ENCODE measurements around the gene OCEL1.

The OCEL1 gene

DNA sequence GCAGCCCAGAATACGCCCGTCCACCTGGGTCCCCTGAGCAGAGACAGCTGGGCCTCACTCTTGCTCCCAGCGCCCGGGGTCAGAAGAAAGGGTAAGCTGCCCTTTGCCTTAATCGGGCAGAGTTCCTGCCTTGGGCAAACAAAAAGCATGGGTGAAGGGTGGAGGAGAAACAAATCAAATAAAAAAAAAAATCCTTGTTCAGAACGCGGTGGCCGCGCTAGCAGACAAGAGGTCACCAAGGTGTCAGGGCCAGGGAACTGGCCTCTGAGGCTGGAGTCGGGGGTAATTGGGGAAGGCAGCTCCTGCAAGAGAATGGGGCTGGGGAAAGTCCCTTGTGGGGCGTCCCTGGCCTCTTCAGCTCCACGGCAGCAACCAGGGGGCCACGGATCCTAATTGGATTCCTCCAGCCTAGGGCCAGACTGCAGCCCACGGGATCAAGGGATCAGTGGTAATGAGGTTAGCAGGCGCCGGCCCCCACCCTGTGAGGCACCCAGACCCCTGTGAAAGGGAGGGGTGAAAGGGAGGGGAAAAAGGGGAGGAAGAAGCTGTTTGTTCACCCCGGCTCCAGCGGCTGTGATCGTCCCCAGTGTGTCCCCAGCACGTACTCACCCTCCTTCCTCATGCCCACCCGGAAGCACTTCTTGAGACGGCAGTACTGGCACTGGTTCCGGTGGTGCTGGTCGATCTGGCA, 14.2 kb downstream of the OCEL1 start:
- no peak for DNase-seq (ENCODE audit: low read depth in 2 of 2)
- TF ChIP-seq, protein P1, sequence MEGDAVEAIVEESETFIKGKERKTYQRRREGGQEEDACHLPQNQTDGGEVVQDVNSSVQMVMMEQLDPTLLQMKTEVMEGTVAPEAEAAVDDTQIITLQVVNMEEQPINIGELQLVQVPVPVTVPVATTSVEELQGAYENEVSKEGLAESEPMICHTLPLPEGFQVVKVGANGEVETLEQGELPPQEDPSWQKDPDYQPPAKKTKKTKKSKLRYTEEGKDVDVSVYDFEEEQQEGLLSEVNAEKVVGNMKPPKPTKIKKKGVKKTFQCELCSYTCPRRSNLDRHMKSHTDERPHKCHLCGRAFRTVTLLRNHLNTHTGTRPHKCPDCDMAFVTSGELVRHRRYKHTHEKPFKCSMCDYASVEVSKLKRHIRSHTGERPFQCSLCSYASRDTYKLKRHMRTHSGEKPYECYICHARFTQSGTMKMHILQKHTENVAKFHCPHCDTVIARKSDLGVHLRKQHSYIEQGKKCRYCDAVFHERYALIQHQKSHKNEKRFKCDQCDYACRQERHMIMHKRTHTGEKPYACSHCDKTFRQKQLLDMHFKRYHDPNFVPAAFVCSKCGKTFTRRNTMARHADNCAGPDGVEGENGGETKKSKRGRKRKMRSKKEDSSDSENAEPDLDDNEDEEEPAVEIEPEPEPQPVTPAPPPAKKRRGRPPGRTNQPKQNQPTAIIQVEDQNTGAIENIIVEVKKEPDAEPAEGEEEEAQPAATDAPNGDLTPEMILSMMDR (IDR thresholded peaks at IDR 0.05; ENCODE audit: low read depth, low read length) = no peak

DNA sequence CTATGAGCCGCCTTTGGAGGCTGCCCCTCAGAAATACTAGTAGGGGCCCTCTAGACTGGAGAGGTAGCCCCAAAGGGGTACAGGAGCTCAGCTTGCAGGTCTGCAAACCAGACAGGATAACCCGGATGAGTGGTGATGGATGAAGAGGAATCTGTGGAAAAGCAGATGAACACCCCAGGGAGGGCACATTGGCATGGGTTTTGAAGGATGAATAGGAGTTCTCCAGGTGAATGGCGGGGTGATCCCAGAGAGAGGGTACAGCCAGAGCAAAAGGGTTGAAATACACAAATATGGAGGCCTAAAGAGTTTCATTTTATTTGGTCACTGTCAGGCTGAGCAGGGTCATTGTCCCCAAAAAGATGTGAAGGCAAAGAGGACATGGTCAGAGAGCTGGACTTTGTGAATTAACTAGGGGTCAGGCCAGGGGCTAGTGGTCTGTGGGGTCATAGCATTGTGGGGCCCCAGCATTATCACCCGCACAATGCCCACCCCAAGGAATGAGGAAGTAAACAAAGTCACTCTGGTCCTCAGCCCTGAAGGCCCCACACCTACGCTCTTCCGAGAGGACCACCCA, 14.9 kb downstream of the OCEL1 start:
- TF ChIP-seq, protein P1 (IDR thresholded peaks at IDR 0.05; ENCODE audit: low read depth, low read length) = no peak
- DNase-seq (ENCODE audit: low read depth in 2 of 2) = no peak
- no peak overlapping the region for H3K4me3 ChIP-seq (replicated peaks in 1 of 2; ENCODE audit: low read depth in 2 of 2, low read length in 2 of 2)

More for the DNA sequence above, 14.2 kb downstream of the OCEL1 start:
- no peak overlapping the region for H3K4me3 ChIP-seq (replicated peaks in 1 of 2; ENCODE audit: low read depth in 2 of 2, low read length in 2 of 2)

DNA sequence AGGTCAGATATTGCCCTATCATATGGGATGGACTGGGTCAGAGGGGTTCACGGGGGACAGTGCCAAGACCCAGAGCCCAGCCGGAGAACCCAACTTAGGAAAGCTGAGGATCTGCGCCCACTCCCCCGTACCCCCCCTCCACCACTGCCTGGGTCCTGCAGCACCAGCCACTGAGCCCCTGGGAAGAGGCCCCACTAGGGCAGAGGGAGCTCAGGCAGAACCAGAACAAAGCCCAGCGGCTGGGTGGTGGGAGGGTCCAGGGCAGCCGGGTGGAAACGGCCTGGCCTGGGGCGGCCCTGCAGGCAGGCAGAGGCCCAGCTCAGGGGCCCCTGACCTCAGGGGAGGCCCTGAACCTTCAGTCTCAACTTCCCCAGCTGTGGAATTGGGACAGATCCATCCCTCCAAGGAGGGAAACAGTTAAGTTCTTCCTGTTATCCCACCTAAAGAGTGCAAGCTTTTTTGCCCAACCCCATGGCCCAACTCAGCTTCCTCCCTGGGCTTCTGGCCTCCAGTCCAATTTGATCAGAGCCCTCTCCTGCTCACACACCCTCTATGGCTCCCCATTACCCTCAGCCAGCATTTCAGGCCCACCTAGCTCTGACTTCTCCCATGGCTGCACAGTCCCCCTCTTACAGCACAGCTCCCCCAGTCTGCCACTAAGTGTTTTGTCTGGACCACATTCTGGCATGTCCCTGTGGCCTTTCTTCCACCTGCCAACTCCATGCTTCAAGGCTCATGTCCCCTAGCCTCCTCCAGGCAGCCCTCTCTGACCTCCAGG, 16.6 kb downstream of the OCEL1 start:
- TF ChIP-seq, protein P1 (IDR thresholded peaks at IDR 0.05; ENCODE audit: low read depth, low read length) = no peak
- H3K4me3 ChIP-seq (replicated peaks in 1 of 2; ENCODE audit: low read depth in 2 of 2, low read length in 2 of 2) = peak overlapping the region in 1 of 2 donors; percentile 86
- no peak for DNase-seq (ENCODE audit: low read depth in 2 of 2)

DNA sequence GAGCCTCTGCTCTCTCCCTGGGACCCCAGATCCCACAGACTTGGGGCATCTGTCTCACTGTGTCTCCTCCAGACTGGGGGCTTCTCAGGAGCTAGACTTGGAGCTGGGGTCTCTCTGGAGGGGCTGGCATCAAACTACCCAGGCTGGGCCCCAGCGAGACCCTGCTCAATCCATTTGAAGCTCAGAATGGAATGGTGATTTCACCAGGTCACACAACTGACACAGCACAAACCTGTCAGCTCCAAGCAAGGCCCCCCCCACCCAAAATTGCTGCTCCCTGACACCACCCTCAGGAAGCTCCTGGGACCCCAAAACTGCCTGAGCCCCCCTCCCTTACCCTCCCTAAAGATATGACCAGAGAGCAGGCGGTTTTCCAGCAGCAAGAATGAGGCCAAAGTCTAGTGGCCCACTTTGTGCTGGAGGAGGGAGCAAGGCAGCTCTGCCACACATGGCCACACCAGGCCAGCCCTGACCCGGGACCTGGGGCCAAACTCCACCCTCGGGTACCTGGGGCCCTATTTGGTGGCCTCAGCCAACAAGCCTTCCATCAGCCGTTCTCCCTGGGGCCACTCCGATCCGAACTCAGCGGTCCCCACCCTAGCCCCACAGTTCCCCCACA, 17.3 kb downstream of the OCEL1 start:
- TF ChIP-seq, protein P1 (IDR thresholded peaks at IDR 0.05; ENCODE audit: low read depth, low read length) = no peak
- H3K4me3 ChIP-seq (replicated peaks in 1 of 2; ENCODE audit: low read depth in 2 of 2, low read length in 2 of 2) = peak overlapping the region; percentile 86 to 88
- no peak for DNase-seq (ENCODE audit: low read depth in 2 of 2)

DNA sequence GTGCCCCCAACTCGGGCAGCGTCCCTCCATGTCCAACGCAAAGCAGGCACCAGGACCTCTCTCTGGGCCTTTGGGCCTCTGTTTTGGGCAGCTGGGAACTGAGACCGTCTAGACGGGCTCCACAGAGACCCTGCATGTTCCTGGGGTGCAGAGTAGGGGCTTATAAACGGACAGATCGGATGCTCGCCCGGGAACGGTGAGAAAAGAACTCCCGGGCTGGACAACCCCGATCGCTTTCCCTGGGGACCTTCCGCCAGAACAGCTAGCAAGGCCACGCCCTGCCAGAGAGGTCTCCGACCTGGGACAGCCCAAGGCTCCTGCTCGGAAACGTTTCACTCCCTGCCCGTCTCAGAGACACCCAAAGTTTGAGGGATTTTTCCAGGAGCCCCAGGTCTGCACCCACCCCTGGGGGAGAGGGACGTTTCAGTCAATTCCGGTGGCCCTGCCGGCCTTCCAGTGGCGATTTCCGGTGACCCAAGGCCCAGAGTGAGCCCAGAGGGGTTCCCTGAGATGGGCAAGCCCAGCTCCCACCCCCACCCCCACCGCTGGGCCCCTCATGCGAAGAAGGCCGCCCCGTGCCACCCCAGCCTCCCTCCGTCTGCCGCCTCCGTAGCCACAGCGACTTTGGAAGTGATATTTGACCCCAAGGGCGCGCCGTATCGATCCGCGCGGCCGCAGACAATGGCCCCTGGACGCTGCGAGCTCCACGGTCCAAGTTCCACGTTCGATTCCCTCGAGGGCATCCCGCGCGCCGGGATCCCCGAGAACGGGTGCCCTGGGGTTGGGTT, 18.0 kb downstream of the OCEL1 start:
- peak overlapping the region; percentile 86 to 88 for H3K4me3 ChIP-seq (replicated peaks in 1 of 2; ENCODE audit: low read depth in 2 of 2, low read length in 2 of 2)
- DNase-seq (ENCODE audit: low read depth in 2 of 2) = peak; percentile 54 to 68
- TF ChIP-seq, protein P1 (IDR thresholded peaks at IDR 0.05; ENCODE audit: low read depth, low read length) = no peak
